ENCODE measurements around the gene CREB5.

The CREB5 gene

DNA sequence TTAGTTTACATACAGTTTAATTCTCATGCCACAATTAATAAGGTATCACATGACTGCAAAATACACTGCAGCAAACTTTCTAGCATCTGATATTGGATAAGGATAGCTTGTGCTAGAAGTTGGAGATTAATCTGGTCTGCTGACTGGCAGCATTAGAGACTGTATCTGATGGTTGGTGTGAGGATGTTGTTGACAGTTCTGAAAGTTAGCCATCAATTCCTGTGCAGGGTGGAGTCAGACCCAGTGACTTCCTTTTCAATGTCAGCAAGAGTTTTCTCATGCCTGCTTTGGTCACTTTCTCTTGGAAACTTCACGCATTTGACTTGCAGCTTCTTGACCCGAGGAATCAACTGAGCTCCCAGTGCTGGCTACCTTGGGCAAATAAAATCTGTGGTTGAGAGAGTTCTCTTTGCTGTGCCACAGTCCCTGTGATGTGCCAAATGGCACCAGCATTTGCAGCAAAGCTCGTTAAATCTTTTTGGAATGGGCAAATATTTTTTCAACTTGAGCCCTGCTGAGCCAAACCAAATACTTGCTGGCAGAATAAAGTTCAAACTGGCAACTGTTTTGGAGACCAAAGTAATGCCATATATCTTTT is 312.8 kb downstream of the CREB5 start:
- Histone ChIP-seq H3K9me3 (ENCODE audit: control insufficient read depth, insufficient read depth, low read length) (no peaks in the 10 kb centered on the region), H3K4me1 (ENCODE audit: insufficient read depth, low read length) (no peaks in the 10 kb centered on the region), H3K9ac (ENCODE audit: low read depth, low read length) (no peak overlapping the region), H3K36me3 (ENCODE audit: insufficient read depth, low read length) (peaks cover 3% of the 10 kb centered on the region; the same call in 1 of the 2 replicates)

DNA sequence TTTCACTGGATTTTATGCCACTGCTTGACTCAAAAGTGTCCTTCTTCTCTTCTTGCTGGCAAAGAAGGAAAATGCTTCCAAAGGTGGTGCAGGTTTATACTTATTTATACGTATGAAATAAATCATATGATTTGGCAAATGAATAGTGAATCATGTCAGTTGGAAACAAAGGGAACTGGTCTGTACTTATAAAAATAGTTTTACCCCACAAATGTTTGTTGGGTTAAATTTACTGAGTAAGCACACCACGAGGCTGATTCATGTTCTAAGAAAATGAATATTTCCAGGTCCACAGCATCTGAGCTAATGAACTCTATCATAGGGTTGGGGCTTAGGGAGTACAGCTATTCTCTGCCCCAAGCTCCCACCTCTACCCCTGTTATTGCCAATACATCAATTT is 313.6 kb downstream of the CREB5 start:
- H3K4me1 ChIP-seq (ENCODE audit: insufficient read depth, low read length), result no peaks in the 10 kb centered on the region
- H3K9ac ChIP-seq (ENCODE audit: low read depth, low read length), result no peak overlapping the region
- H3K36me3 ChIP-seq (ENCODE audit: insufficient read depth, low read length), result peaks cover 3% of the 10 kb centered on the region; the same call in 1 of the 2 replicates
- H3K9me3 ChIP-seq (ENCODE audit: control insufficient read depth, insufficient read depth, low read length), result no peaks in the 10 kb centered on the region

DNA sequence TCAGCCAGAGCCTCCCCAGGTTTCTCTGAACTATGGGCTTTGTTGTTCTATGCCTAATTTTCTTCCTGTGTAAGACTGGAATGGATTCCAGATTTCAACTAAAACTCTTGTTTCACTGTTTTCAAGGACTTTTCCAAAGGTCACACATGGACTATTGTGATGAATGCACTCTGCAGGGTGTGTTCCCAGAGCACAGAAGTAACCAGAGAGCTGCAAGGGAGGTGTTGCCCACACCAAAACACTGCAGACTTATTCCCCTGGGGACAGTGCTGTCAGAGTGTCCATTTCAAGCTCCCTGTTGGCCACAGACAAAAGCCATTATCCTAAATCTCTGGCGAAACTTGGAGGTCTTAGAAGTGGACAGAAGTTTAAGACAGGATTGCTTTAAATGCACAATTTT is 314.2 kb downstream of the CREB5 start:
- H3K9me3 ChIP-seq (ENCODE audit: control insufficient read depth, insufficient read depth, low read length), result no peaks in the 10 kb centered on the region
- H3K4me1 ChIP-seq (ENCODE audit: insufficient read depth, low read length), result no peaks in the 10 kb centered on the region
- no peak overlapping the region for H3K9ac ChIP-seq (ENCODE audit: low read depth, low read length)
- H3K36me3 ChIP-seq (ENCODE audit: insufficient read depth, low read length), result peaks cover 3% of the 10 kb centered on the region; the same call in 1 of the 2 replicates

DNA sequence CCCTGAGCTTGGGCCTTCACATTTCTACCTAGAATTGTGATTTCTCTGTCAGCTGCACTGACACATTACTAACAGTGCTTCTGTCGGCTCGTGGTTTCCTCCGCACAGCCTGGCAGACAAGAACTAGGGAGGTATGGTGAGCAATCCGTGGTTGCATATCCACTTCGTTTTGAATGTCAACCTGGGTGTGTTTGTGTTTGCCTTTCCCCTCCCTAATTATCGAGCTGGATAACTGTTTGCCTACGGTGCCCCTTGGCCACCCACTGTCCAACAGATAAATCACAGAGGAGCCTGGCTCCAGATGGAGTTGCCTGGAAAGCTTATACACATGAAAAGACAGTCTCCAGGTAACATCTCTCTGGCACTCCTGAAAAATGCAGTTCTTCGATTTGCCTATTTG is 317.0 kb downstream of the CREB5 start:
- Histone ChIP-seq H3K9ac (ENCODE audit: low read depth, low read length) (no peak overlapping the region), H3K36me3 (ENCODE audit: insufficient read depth, low read length) (no peaks in the 10 kb centered on the region), H3K4me1 (ENCODE audit: insufficient read depth, low read length) (no peaks in the 10 kb centered on the region; the same call in 1 of the 2 replicates), H3K9me3 (ENCODE audit: control insufficient read depth, insufficient read depth, low read length) (no peaks in the 10 kb centered on the region)

DNA sequence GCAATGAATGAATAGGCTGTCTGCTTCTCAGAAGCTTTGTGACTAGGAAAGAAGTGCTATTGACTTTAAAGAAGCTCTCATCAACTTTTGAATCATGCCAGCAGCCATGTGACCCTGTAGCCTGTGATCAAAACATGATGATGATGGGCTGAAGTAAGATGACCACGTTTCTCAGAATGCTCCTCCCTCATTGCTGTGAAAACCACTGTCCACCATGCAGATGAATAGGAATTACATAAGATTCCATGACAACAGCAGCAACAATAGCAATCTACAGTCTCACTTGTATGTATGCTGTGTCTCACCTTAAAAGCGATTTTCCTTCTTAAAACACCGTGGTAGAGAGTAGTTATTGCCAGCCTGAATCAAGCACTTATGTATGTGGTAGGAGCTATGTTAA is 317.4 kb downstream of the CREB5 start:
- Histone ChIP-seq H3K36me3 (ENCODE audit: insufficient read depth, low read length) (no peaks in the 10 kb centered on the region), H3K9me3 (ENCODE audit: control insufficient read depth, insufficient read depth, low read length) (no peaks in the 10 kb centered on the region), H3K4me1 (ENCODE audit: insufficient read depth, low read length) (no peaks in the 10 kb centered on the region; the same call in 1 of the 2 replicates), H3K9ac (ENCODE audit: low read depth, low read length) (no peak overlapping the region)

DNA sequence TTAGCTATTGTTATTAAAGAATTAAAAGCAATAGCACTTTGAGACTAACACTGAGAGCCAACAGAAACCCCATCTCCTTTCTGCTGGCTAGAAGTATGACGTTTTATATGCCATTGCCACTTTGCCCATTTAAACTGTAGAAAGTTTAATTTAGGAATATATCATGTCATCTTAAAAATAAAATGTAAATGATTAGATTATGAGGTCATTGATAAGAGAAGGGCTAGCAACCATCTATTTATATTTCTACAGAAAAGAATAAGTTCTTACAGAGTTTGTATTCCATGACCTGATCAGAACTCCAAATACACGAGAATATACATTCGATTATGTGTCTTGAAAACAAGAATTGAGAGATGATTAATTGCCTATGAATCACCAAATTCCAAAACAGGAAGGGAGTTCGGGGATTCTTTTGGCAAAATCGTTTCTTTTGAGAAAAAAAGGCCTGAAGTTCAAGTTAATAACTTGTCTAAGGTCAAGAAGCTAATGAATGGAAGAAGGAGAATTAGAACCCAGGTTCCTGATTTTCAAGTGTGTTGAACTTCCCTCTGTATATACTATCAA is 318.9 kb downstream of the CREB5 start:
- Histone ChIP-seq H3K4me1 (ENCODE audit: insufficient read depth, low read length) (no peaks in the 10 kb centered on the region; the same call in 1 of the 2 replicates), H3K36me3 (ENCODE audit: insufficient read depth, low read length) (no peaks in the 10 kb centered on the region), H3K9ac (ENCODE audit: low read depth, low read length) (no peak overlapping the region), H3K9me3 (ENCODE audit: control insufficient read depth, insufficient read depth, low read length) (no peaks in the 10 kb centered on the region)

DNA sequence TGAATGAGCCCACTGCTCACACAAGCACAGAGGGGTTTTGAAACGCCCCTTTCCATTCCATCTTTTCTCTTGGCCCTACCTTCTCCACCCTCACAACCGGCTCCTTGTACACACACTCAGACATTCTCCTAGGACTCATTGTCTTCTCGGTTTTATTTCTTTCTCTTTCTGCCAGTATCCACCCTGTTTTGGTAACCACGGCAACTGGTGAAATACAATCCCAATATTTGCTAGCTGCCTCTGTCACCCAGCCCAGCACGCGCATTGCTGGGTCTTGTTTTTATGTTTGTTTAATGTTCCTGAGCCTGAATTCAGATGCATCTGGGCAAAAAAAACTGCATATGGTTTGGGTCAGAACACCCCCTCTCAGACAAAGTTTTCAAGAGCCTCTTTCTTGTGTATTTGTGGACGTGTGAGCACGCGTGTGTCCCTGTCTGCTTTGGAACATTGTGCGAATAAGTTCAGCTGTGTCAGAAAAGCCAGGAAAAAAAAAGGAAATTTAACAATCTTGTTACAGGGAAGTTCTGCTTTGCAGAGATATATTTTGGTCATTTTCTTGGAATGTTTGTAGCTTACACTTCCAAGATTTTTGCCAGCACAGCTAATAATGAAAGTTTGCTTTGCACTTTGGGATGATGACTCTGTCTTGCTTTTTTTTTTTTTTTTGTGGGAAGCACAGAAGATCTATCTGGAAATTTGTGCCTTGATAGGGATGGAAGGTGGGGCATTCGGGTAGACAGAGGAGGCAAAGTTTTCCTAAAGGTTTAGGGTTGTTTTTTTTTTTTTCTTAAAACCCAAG is 320.0 kb downstream of the CREB5 start:
- no peaks in the 10 kb centered on the region for H3K9me3 ChIP-seq (ENCODE audit: control insufficient read depth, insufficient read depth, low read length)
- no peaks in the 10 kb centered on the region; the same call in 1 of the 2 replicates for H3K4me1 ChIP-seq (ENCODE audit: insufficient read depth, low read length)
- no peaks in the 10 kb centered on the region for H3K36me3 ChIP-seq (ENCODE audit: insufficient read depth, low read length)
- no peak overlapping the region for H3K9ac ChIP-seq (ENCODE audit: low read depth, low read length)

DNA sequence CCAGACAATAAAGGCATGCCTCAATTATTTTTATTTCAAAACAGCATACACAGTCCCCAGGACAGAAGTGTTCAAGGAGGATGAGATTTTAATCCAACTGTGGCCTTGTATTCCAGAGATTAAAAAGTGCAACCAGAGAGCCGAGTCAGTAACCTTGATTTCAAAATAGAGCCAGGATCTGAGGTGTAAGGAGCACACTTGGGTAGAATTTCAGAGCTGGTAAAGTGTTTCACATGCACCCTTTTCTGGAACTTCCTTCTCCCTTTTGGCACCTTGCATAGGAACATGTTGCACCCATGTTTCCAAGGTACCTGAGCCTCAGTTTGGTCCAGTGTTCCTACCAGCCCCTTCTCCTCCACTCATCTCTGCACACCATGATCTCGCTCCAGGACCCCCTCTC is 320.7 kb downstream of the CREB5 start:
- Histone ChIP-seq H3K9me3 (ENCODE audit: control insufficient read depth, insufficient read depth, low read length) (no peaks in the 10 kb centered on the region), H3K9ac (ENCODE audit: low read depth, low read length) (no peak overlapping the region), H3K36me3 (ENCODE audit: insufficient read depth, low read length) (no peaks in the 10 kb centered on the region)

DNA sequence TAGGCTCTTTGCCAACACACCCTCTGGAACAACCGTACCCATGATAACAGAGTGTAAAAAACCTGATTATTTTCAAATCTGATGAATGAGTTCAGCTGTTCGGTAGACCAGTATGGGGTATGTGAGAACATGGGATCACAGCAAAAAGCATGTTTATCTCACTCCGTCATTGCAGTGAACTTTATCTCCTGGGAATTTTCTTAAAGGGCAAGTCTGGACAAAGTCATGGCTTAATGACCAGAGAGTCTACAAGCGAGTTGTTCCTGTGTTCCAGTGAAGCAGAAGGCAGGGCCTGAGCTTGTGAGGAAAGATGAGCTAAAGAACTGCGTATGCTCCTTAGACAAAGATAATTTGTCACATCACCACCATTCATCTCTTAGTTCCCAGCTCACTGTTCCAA is 326.1 kb downstream of the CREB5 start:
- Histone ChIP-seq H3K36me3 (ENCODE audit: insufficient read depth, low read length) (no peaks in the 10 kb centered on the region), H3K9ac (ENCODE audit: low read depth, low read length) (no peak overlapping the region), H3K4me1 (ENCODE audit: insufficient read depth, low read length) (peaks cover 20% of the 10 kb centered on the region), H3K9me3 (ENCODE audit: control insufficient read depth, insufficient read depth, low read length) (no peaks in the 10 kb centered on the region)

More for the DNA sequence above, 320.7 kb downstream of the CREB5 start:
- no peaks in the 10 kb centered on the region; the same call in 1 of the 2 replicates for H3K4me1 ChIP-seq (ENCODE audit: insufficient read depth, low read length)

DNA sequence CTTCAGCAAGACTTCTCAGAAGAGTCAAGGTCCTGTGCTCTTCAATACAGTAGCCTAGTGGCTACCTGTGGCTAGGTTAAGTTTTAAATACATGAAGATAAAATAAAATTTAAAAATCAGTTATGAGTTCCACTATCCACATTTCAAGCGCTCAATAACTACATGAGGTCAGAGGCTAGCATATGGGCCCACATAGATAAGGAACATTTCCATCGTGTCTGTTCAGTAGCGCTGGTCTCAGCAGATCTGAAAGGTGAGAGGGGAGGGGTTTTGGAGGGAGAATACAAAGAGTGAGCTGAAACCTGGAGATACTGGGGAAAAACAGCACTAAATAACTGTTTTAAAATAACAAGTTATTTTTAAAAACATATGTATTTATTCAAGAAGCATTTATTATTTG is 326.8 kb downstream of the CREB5 start:
- H3K36me3 ChIP-seq (ENCODE audit: insufficient read depth, low read length), result no peaks in the 10 kb centered on the region
- peaks cover 20% of the 10 kb centered on the region for H3K4me1 ChIP-seq (ENCODE audit: insufficient read depth, low read length)
- H3K9me3 ChIP-seq (ENCODE audit: control insufficient read depth, insufficient read depth, low read length), result no peaks in the 10 kb centered on the region
- no peak overlapping the region for H3K9ac ChIP-seq (ENCODE audit: low read depth, low read length)

DNA sequence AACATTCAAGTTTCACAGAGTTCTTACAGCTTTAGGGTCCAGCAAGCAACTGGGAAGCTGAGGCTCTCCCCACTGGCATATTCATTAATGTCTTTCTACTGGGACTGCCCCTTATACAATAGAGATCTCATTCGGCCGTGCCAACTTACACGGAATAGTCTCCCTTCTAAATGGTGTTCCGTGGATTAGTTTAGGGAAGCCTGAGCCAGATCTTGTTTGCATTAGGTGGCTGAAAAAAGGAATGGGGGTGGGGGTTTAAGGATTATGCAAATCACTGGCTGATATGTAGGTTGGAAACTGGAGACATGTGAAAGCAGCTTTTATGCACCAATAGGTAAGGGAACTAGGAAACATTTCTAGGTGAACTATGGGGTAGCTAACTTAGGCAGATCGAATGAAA is 327.5 kb downstream of the CREB5 start:
- Histone ChIP-seq H3K4me1 (ENCODE audit: insufficient read depth, low read length) (peaks cover 20% of the 10 kb centered on the region), H3K9ac (ENCODE audit: low read depth, low read length) (no peak overlapping the region), H3K36me3 (ENCODE audit: insufficient read depth, low read length) (no peaks in the 10 kb centered on the region), H3K9me3 (ENCODE audit: control insufficient read depth, insufficient read depth, low read length) (no peaks in the 10 kb centered on the region)

DNA sequence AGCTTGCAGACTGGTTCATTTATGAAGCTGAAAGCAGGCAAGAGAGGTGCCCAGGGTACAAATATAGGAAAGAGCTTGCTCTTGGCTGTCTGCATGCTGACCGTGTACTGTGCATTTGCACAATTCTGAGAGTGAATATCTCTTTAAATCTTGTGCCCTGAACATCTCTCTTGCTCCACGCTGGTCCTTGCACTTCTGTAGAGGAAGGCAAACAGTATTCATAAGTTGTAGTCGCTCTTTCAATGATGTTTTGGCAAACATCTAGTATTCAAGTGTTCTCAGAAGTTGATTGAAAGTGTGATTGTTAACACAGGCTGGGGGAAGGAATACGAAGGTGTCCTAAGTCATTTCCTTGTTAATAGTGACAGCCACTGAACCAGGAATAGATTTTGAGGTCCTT is 332.6 kb downstream of the CREB5 start:
- Histone ChIP-seq H3K9me3 (ENCODE audit: control insufficient read depth, insufficient read depth, low read length) (no peaks in the 10 kb centered on the region), H3K4me1 (ENCODE audit: insufficient read depth, low read length) (peaks cover 14% of the 10 kb centered on the region), H3K36me3 (ENCODE audit: insufficient read depth, low read length) (no peaks in the 10 kb centered on the region), H3K9ac (ENCODE audit: low read depth, low read length) (no peak overlapping the region)

DNA sequence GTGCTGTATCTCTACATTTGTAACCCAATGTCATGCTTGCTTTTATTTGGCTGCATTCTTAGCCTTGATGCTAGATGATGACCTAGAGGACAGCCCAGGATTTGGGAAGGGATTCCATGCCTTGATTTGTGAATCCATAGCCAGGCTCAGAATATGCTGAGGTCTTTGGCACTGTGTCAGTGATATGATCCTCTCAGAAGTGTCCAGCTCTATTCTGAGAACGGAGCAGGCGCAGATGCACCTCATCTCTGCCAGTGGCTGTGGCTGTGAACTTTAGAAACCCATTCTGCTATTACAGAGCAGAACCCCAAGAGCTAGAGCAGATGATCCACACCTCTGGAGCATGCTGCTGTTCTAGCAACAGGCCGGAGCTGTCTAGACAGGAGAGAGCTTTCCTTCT is 333.0 kb downstream of the CREB5 start:
- no peaks in the 10 kb centered on the region for H3K36me3 ChIP-seq (ENCODE audit: insufficient read depth, low read length)
- H3K9ac ChIP-seq (ENCODE audit: low read depth, low read length), result no peak overlapping the region
- H3K4me1 ChIP-seq (ENCODE audit: insufficient read depth, low read length), result peaks cover 10% of the 10 kb centered on the region; the same call in 1 of the 2 replicates
- no peaks in the 10 kb centered on the region for H3K9me3 ChIP-seq (ENCODE audit: control insufficient read depth, insufficient read depth, low read length)

DNA sequence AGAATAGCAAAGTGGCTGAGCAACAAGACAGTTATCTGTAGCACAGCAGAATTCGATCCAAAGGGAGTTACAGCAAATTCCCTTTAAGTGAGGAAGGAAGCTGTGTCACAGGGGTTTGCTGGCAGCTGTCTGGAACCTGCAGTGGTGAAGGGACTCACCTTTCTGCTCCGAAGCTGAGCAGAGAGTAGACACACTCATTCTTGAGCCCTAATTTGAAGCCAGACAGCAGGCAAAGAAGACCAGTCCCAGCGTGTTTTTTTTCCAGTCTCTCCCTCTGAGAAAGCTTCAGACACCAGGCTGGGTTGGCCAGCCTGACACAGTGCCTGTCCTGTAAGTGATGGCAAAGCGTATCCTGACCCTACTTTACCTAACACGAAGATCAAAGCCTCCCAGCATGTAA is 335.1 kb downstream of the CREB5 start:
- Histone ChIP-seq H3K9ac (ENCODE audit: low read depth, low read length) (no peak overlapping the region), H3K9me3 (ENCODE audit: control insufficient read depth, insufficient read depth, low read length) (no peaks in the 10 kb centered on the region), H3K36me3 (ENCODE audit: insufficient read depth, low read length) (no peaks in the 10 kb centered on the region), H3K4me1 (ENCODE audit: insufficient read depth, low read length) (peaks cover 15% of the 10 kb centered on the region)

DNA sequence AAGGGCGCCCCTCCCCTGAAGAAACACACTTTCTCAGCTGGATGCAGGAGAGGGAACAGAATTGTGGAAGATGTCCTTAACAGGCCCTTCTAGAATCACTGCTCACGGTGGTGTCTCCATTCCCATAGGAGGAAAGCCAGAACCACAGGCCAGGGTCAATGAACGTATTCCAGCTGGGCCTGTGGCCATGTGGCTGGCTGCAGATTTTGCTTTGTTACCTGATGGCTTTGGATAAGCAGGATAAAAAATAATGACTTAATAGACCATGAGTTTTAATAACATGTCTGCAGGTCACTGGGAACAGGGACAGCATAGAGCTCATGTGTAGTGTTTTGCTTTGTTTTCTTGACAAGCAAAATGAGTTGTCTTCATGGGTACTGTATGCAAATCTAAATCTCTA is 335.5 kb downstream of the CREB5 start:
- Histone ChIP-seq H3K4me1 (ENCODE audit: insufficient read depth, low read length) (peaks cover 15% of the 10 kb centered on the region), H3K36me3 (ENCODE audit: insufficient read depth, low read length) (no peaks in the 10 kb centered on the region), H3K9ac (ENCODE audit: low read depth, low read length) (no peak overlapping the region), H3K9me3 (ENCODE audit: control insufficient read depth, insufficient read depth, low read length) (no peaks in the 10 kb centered on the region)
